K562 (cell line): ENCODE measurements around the gene DSG3. TPM values are rescaled to one million over a fixed set of nuclear protein-coding genes. Genes with fewer than 3 reads are reported as not detected.

Experiments used
- ATAC-seq: fragments of 200-7000 bp; cut with Tn5 transposase; 3 replicates; pipeline ENCODE4 v1.9.1; 2020; ENCODE audit warnings: moderate library complexity
- BruUV-seq: library from RNA; stranded (reverse); fragments of 400-500 nt; replicated peaks from 2 replicates; lab custom pipeline; 2021; lab: Mats Ljungman, UMichigan
- CTCF ChIA-PET: fragments of 300-600 bp; formaldehyde crosslinking; extraction: SDS; loops from one replicate; lab custom pipeline; 2021; ENCODE audit warnings: low intra/inter-chr PET ratio; lab: Yijun Ruan, JAX
- POLR2A ChIA-PET: fragments of 300-600, 350-650 bp; sonication (Branson Sonifier 250); formaldehyde crosslinking; extraction: SDS; loops from one replicate; lab custom pipeline; 2021; ENCODE audit warnings: antibody characterized with exemption, inconsistent platforms; lab: Yijun Ruan, JAX
- DNase-seq, 4 experiments: peaks; one replicate each; pipeline versions ENCODE4 v3.0.0 to v3.0.0-alpha.2; 2011 to 2018; ENCODE audit warnings: low spot score in 3 of 4, mixed read lengths in 3 of 4; ENCODE audit errors: extremely low read depth in 1 of 4
- FAIRE-seq: peaks from 2 replicates; lab custom pipeline; 2011; peaks lifted over from hg19 to GRCh38; lab: Jason Lieb, UNC
- H2AFZ ChIP-seq: 2 replicates; pipeline ENCODE4 v1.6.0; 2011; ENCODE audit warnings: low read depth, low read length, control low read depth, inconsistent platforms
- H3K27ac ChIP-seq: fragments of 200-600 bp; 3 replicates; pipeline ENCODE4 v1.8.0; 2011; ENCODE audit warnings: low read depth, mild to moderate bottlenecking, control low read depth, inconsistent platforms, low read length, moderate library complexity, mixed read lengths; ENCODE audit errors: extremely low read depth
- H3K27me3 ChIP-seq, 2 experiments: fragments of 300-600 bp in 1 of 2; 2 replicates in 1 of 2; 3 replicates in 1 of 2; pipeline versions ENCODE4 v1.6.0 to v1.8.0; 2011; ENCODE audit warnings: inconsistent platforms in 2 of 2, low read length in 2 of 2, mild to moderate bottlenecking in 1 of 2, mixed read lengths in 1 of 2, moderate library complexity in 1 of 2; ENCODE audit not compliant: control insufficient read depth in 2 of 2, insufficient read depth in 2 of 2
- H3K36me3 ChIP-seq: fragments of 300-600 bp; 3 replicates; pipeline ENCODE4 v1.8.0; 2011; ENCODE audit warnings: mild to moderate bottlenecking, low read length, inconsistent platforms; ENCODE audit not compliant: control insufficient read depth, insufficient read depth
- H3K4me1 ChIP-seq, 2 experiments: fragments of 200-600 bp in 1 of 2; replicated peaks in 1 of 2; 2 replicates in 1 of 2; 3 replicates in 1 of 2; pipeline versions ENCODE4 v1.5.1 to v1.8.0; 2011; ENCODE audit warnings: inconsistent platforms in 2 of 2, low read length in 2 of 2, mild to moderate bottlenecking in 1 of 2, mixed read lengths in 1 of 2, moderate library complexity in 1 of 2; ENCODE audit not compliant: control insufficient read depth in 2 of 2, insufficient read depth in 2 of 2
- H3K4me2 ChIP-seq: 2 replicates; pipeline ENCODE4 v1.6.1; 2011; ENCODE audit warnings: low read length, control low read depth, inconsistent platforms, mixed read lengths; ENCODE audit not compliant: insufficient read depth
- H3K4me3 ChIP-seq: fragments of 200-600 bp; sonication (generic), shearing (Covaris generic); 2 replicates; pipeline ENCODE4 v1.5.1; 2016; ENCODE audit warnings: control low read depth, inconsistent platforms
- H3K79me2 ChIP-seq: fragments of 200-600 bp; 3 replicates; pipeline ENCODE4 v1.8.0; 2011; ENCODE audit warnings: low read length, inconsistent platforms; ENCODE audit not compliant: control insufficient read depth, insufficient read depth
- H3K9ac ChIP-seq, 2 experiments: 2 replicates each; pipeline versions ENCODE4 v1.6.0 to v1.6.1; 2011; ENCODE audit warnings: low read depth in 2 of 2, low read length in 2 of 2, control low read depth in 1 of 2, inconsistent platforms in 1 of 2, mild to moderate bottlenecking in 1 of 2, mixed read lengths in 1 of 2; ENCODE audit not compliant: insufficient read depth in 1 of 2
- H3K9me1 ChIP-seq: one replicate; pipeline ENCODE4 v1.6.0; 2011; ENCODE audit warnings: inconsistent platforms, mild to moderate bottlenecking, low read length, moderate library complexity; ENCODE audit not compliant: control insufficient read depth, insufficient read depth
- H3K9me3 ChIP-seq: replicated peaks from 2 replicates; pipeline ENCODE4 v1.5.1; 2011; ENCODE audit warnings: low read depth, low read length, inconsistent platforms; ENCODE audit not compliant: control insufficient read depth, insufficient read depth
- H4K20me1 ChIP-seq: replicated peaks from 2 replicates; pipeline ENCODE4 v1.6.1; 2011; ENCODE audit warnings: low read length, inconsistent platforms, mixed read lengths; ENCODE audit not compliant: control insufficient read depth, insufficient read depth
- BRCA1 ChIP-seq, 2 experiments: fragments of 450-650 bp in 1 of 2; sonication (generic) in 1 of 2; formaldehyde crosslinking in 1 of 2; IDR thresholded peaks; 2 replicates each; pipeline versions ENCODE4 v1.5.0 to v1.6.1; 2017 to 2020; ENCODE audit warnings: mild to moderate bottlenecking in 1 of 2, missing genetic modification reagents in 1 of 2
- CHD1 ChIP-seq: fragments of 200-600 bp; sonication (generic); IDR thresholded peaks from one replicate; pipeline ENCODE4 v1.6.1; 2012; ENCODE audit warnings: mild to moderate bottlenecking, moderate library complexity, low read length, inconsistent platforms
- KLF16 ChIP-seq: IDR thresholded peaks from 2 replicates; pipeline ENCODE4 v1.6.1; 2016; ENCODE audit warnings: antibody characterized with exemption
- MIER1 ChIP-seq: fragments of 450-650 bp; IDR thresholded peaks from 2 replicates; pipeline ENCODE4 v1.6.1; 2016; ENCODE audit warnings: antibody characterized with exemption, mild to moderate bottlenecking, low read depth
- NFE2L1 ChIP-seq: fragments of 450-650 bp; IDR thresholded peaks from 2 replicates; pipeline ENCODE4 v1.6.1; 2016; ENCODE audit warnings: missing genetic modification characterization, low read depth, mild to moderate bottlenecking, missing compliant biosample characterization, moderate library complexity, borderline replicate concordance
- NR3C1 ChIP-seq: sonication (generic); formaldehyde crosslinking; IDR thresholded peaks from 2 replicates; pipeline ENCODE4 v1.8.1; 2022; ENCODE audit warnings: missing genetic modification reagents
- PHF8 ChIP-seq: fragments of 200-600 bp; sonication (generic); IDR thresholded peaks from 2 replicates; pipeline ENCODE4 v1.6.1; 2012; ENCODE audit warnings: mixed run types, mild to moderate bottlenecking, inconsistent platforms, low read length, moderate library complexity, borderline replicate concordance
- RBBP5 ChIP-seq: fragments of 200-600 bp; sonication (generic); IDR thresholded peaks from 2 replicates; pipeline ENCODE4 v1.6.1; 2012; ENCODE audit warnings: borderline replicate concordance, mild to moderate bottlenecking, low read length, control low read depth, inconsistent platforms; ENCODE audit not compliant: insufficient read depth, poor library complexity, severe bottlenecking
- ZNF3 ChIP-seq: fragments of 250-450 bp; sonication (Bioruptor Pico); IDR thresholded peaks from 2 replicates; pipeline ENCODE4 v1.5.0; 2021; ENCODE audit warnings: mild to moderate bottlenecking, moderate library complexity
- ZNF696 ChIP-seq: fragments of 250-450 bp; sonication (Bioruptor Pico); conservative IDR thresholded peaks from 2 replicates; pipeline ENCODE4 v1.4.0; 2020; ENCODE audit warnings: mild to moderate bottlenecking, moderate library complexity
- ZNF830 ChIP-seq: fragments of 250-450 bp; sonication (Bioruptor Pico); IDR thresholded peaks from 2 replicates; pipeline ENCODE4 v1.5.0; 2021; ENCODE audit warnings: mild to moderate bottlenecking
- WGBS: fragments of 100-300 bp; shearing (Covaris generic); methylation state at CpG from one replicate; pipeline ENCODE4 v1.1.6; 2016; ENCODE audit warnings: low coverage, mixed read lengths; ENCODE audit not compliant: insufficient coverage; ENCODE audit errors: missing lambda C conversion rate; 5-methylcytosine and 5-hydroxymethylcytosine counted together
- in situ Hi-C: fragments of 300-500 bp; cut with MboI; formaldehyde crosslinking; loops from 4 replicates; pipeline ENCODE4 v1.15.0; 2018; ENCODE audit warnings: inconsistent platforms, mixed read lengths
- intact Hi-C: fragments of 100-400 bp; cut with micrococcal nuclease; formaldehyde crosslinking; loops from 2 replicates; pipeline ENCODE4 v1.14.2; 2022
- polyA plus RNA-seq, 8 experiments: library from polyadenylated mRNA; depleted of rRNA in 4 of 8; stranded (reverse) in 5 of 8; unstranded in 3 of 8; fragments of >200 nt; fragmentation: Nextera tagmentation in 2 of 8; fragmentation: Illumina TruSeq in 1 of 8; extraction: Ambion mirVana in 2 of 8; extraction: Trizol in 1 of 8; gene quantifications; 2 replicates each; pipeline versions ENCODE4 v1.2.1 to v1.2.3, GENCODE V29; 2011 to 2014; ENCODE audit warnings: inconsistent platforms in 1 of 8, missing spikeins in 1 of 8
- total RNA-seq, 7 experiments: library from RNA; depleted of rRNA in 6 of 7; stranded (reverse); fragments of >200 nt in 6 of 7; fragmentation: Illumina TruSeq in 2 of 7; extraction: Trizol in 2 of 7; gene quantifications; 2 replicates each; pipeline versions ENCODE4 v1.2.1 to v1.2.3, GENCODE V29; 2011 to 2021; ENCODE audit warnings: low replicate concordance in 1 of 7
- TF ChIP-seq, protein P1 (sequence below): sonication (generic); formaldehyde crosslinking; IDR thresholded peaks from 2 replicates; pipeline ENCODE4 v1.5.0; 2020; ENCODE audit warnings: missing genetic modification reagents
- TF ChIP-seq, protein P2 (sequence below), 2 experiments: fragments of 450-650 bp in 1 of 2; IDR thresholded peaks; 2 replicates each; pipeline ENCODE4 v1.6.1; 2011 to 2017; ENCODE audit warnings: low read depth in 2 of 2, antibody characterized with exemption in 1 of 2, borderline replicate concordance in 1 of 2, low read length in 1 of 2, mild to moderate bottlenecking in 1 of 2, mixed read lengths in 1 of 2; ENCODE audit not compliant: control insufficient read depth in 1 of 2
- TF ChIP-seq, protein P3 (sequence below): fragments of 250-450 bp; sonication (Bioruptor Pico); IDR thresholded peaks from 2 replicates; pipeline ENCODE4 v1.5.0; 2021

DSG3 gene
- total and polyA plus RNA-seq, 9 of the 15 experiments (the other 6 are each of a cell fraction or from before 2014, with no cell fraction given): 0.04 to 0.18 (median 0.07) TPM; not detected in 1

DNA sequence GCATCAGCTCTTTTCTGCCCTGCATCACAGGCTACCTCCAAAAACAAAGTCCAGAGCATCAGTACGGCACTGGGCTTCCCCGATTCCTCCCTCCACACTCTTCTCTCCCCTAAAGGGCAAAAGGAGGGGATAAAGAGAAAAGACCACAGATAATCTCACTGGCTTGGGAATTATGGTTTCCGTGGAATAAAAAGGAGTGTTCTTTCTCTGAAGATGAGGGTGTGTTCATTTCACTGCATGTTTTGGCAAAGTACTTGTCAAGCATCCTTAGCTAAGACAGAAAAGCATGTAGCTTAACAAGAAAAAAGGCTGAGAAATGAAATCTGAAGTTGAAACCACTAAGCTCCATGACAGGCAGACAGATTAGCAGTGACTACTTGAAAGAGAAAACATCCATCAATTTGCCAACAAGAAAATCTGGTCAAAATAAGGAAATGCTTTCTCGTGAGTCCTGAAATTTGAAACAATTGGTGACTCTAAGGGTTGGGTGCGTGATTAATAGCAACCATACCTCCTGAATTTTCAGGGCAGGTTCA is 20.6 kb upstream of the DSG3 start:
- in situ Hi-C loops (no loop called here), intact Hi-C loops (no loop called here)
- H3K9me3 ChIP-seq: no peaks in the 10 kb centered on the region
- ChIA-PET CTCF (no interaction called here), POLR2A (no interaction called here)
- H3K27me3 ChIP-seq: no peaks in the 10 kb centered on the region
- no peak for ATAC-seq
- H3K27ac ChIP-seq: no peak overlapping the region
- DNase-seq: no peak
- H3K4me3 ChIP-seq: no peak overlapping the region
- no TSS peak for BruUV-seq
- no peak overlapping the region for H3K4me2 ChIP-seq
- no peaks in the 10 kb centered on the region for H3K4me1 ChIP-seq
- WGBS: 7% methylated on average over 5 of the region's 5 CpGs
- H2AFZ ChIP-seq: no peak overlapping the region
- no peaks in the 10 kb centered on the region for H4K20me1 ChIP-seq
- no peak for FAIRE-seq
- H3K79me2 ChIP-seq: no peaks in the 10 kb centered on the region
- H3K36me3 ChIP-seq: no peaks in the 10 kb centered on the region
- no peaks in the 10 kb centered on the region for H3K9me1 ChIP-seq
- no peak overlapping the region for H3K9ac ChIP-seq
- TF ChIP-seq MIER1 (no peak), ZNF696 (CRISPR knock-in tag) (no peak), ZNF3 (CRISPR knock-in tag) (no peak), PHF8 (no peak), KLF16 (no peak), RBBP5 (no peak), BRCA1 (IDR thresholded peaks at IDR 0.05) (no peak), BRCA1 (CRISPR knock-in tag; IDR thresholded peaks at IDR 0.05) (no peak), ZNF830 (CRISPR knock-in tag) (no peak), NFE2L1 (no peak), NR3C1 (CRISPR knock-in tag) (no peak), CHD1 (no peak)
- TF ChIP-seq, protein P1, sequence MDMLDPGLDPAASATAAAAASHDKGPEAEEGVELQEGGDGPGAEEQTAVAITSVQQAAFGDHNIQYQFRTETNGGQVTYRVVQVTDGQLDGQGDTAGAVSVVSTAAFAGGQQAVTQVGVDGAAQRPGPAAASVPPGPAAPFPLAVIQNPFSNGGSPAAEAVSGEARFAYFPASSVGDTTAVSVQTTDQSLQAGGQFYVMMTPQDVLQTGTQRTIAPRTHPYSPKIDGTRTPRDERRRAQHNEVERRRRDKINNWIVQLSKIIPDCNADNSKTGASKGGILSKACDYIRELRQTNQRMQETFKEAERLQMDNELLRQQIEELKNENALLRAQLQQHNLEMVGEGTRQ (CRISPR knock-in tag): no peak
- TF ChIP-seq, protein P2, sequence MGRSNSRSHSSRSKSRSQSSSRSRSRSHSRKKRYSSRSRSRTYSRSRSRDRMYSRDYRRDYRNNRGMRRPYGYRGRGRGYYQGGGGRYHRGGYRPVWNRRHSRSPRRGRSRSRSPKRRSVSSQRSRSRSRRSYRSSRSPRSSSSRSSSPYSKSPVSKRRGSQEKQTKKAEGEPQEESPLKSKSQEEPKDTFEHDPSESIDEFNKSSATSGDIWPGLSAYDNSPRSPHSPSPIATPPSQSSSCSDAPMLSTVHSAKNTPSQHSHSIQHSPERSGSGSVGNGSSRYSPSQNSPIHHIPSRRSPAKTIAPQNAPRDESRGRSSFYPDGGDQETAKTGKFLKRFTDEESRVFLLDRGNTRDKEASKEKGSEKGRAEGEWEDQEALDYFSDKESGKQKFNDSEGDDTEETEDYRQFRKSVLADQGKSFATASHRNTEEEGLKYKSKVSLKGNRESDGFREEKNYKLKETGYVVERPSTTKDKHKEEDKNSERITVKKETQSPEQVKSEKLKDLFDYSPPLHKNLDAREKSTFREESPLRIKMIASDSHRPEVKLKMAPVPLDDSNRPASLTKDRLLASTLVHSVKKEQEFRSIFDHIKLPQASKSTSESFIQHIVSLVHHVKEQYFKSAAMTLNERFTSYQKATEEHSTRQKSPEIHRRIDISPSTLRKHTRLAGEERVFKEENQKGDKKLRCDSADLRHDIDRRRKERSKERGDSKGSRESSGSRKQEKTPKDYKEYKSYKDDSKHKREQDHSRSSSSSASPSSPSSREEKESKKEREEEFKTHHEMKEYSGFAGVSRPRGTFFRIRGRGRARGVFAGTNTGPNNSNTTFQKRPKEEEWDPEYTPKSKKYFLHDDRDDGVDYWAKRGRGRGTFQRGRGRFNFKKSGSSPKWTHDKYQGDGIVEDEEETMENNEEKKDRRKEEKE (IDR thresholded peaks at IDR 0.05; ENCODE audit: borderline replicate concordance in 1 of 2, control insufficient read depth in 1 of 2, low read depth in 2 of 2, low read length in 1 of 2): no peak
- TF ChIP-seq, protein P3, sequence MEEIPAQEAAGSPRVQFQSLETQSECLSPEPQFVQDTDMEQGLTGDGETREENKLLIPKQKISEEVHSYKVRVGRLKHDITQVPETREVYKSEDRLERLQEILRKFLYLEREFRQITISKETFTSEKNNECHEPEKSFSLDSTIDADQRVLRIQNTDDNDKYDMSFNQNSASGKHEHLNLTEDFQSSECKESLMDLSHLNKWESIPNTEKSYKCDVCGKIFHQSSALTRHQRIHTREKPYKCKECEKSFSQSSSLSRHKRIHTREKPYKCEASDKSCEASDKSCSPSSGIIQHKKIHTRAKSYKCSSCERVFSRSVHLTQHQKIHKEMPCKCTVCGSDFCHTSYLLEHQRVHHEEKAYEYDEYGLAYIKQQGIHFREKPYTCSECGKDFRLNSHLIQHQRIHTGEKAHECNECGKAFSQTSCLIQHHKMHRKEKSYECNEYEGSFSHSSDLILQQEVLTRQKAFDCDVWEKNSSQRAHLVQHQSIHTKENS (CRISPR knock-in tag): no peak
